HCT116 (cell line): Measurements from ENCODE around the gene MCRS1.

Experiments used
- ATF3 ChIP-seq: IDR thresholded peaks from 2 replicates; pipeline ENCODE4 v1.6.1; 2012
- CTCF ChIP-seq, 3 experiments: fragments of 200-600 bp in 1 of 3; sonication (generic) in 1 of 3; IDR thresholded peaks in 2 of 3; conservative IDR thresholded peaks in 1 of 3; 2 replicates each; pipeline ENCODE4 v1.5.1; 2012 to 2017; ENCODE audit warnings: low read depth in 2 of 3, low read length in 2 of 3, antibody characterized with exemption in 1 of 3, borderline replicate concordance in 1 of 3, control low read depth in 1 of 3, mild to moderate bottlenecking in 1 of 3, mixed read lengths in 1 of 3, mixed run types in 1 of 3, moderate library complexity in 1 of 3; ENCODE audit not compliant: insufficient read depth in 1 of 3
- POLR2AphosphoS5 ChIP-seq: IDR thresholded peaks from 2 replicates; pipeline ENCODE4 v1.6.1; 2011; ENCODE audit warnings: mild to moderate bottlenecking, low read depth, low read length, moderate library complexity
- REST ChIP-seq: IDR thresholded peaks from 2 replicates; pipeline ENCODE4 v1.6.1; 2012; ENCODE audit warnings: low read depth
- SP1 ChIP-seq: IDR thresholded peaks from 2 replicates; pipeline ENCODE4 v1.6.1; 2012; ENCODE audit warnings: low read depth

GRCh38 chr12:49515266-49515665, 52.7 kb downstream of the MCRS1 start:
- TF ChIP-seq SP1, result peak; percentile 85
- no peak for TF ChIP-seq CTCF (IDR thresholded peaks at IDR 0.05 in 2 of 3, conservative IDR thresholded peaks at IDR 0.05 in 1 of 3; ENCODE audit: borderline replicate concordance in 1 of 3, insufficient read depth in 1 of 3, low read depth in 2 of 3, low read length in 2 of 3)
- no peak for TF ChIP-seq ATF3
- TF ChIP-seq REST, result no peak
- 0 out of 2 replicates have a peak, but pooled peaks have one; percentile 40 for TF ChIP-seq POLR2AphosphoS5
